GM18909 (cell line): ENCODE results near the gene CLOCK.
A peak's percentile ranks its signal among the peaks of the same experiment; 100 is the strongest.
"Not testable (repeated sequence)": the region's sequence is repeated elsewhere in the genome, so short reads cannot be mapped to it uniquely, and the experiment has no call there.

Experiments
- ATAC-seq: cut with Tn5 transposase; IDR thresholded peaks from one replicate; pipeline ENCODE4 v1.9.1; 2021; ENCODE audit warnings: mild to moderate bottlenecking; ENCODE audit not compliant: unreplicated experiment, poor library complexity

Gene CLOCK, protein sequence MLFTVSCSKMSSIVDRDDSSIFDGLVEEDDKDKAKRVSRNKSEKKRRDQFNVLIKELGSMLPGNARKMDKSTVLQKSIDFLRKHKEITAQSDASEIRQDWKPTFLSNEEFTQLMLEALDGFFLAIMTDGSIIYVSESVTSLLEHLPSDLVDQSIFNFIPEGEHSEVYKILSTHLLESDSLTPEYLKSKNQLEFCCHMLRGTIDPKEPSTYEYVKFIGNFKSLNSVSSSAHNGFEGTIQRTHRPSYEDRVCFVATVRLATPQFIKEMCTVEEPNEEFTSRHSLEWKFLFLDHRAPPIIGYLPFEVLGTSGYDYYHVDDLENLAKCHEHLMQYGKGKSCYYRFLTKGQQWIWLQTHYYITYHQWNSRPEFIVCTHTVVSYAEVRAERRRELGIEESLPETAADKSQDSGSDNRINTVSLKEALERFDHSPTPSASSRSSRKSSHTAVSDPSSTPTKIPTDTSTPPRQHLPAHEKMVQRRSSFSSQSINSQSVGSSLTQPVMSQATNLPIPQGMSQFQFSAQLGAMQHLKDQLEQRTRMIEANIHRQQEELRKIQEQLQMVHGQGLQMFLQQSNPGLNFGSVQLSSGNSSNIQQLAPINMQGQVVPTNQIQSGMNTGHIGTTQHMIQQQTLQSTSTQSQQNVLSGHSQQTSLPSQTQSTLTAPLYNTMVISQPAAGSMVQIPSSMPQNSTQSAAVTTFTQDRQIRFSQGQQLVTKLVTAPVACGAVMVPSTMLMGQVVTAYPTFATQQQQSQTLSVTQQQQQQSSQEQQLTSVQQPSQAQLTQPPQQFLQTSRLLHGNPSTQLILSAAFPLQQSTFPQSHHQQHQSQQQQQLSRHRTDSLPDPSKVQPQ

DNA sequence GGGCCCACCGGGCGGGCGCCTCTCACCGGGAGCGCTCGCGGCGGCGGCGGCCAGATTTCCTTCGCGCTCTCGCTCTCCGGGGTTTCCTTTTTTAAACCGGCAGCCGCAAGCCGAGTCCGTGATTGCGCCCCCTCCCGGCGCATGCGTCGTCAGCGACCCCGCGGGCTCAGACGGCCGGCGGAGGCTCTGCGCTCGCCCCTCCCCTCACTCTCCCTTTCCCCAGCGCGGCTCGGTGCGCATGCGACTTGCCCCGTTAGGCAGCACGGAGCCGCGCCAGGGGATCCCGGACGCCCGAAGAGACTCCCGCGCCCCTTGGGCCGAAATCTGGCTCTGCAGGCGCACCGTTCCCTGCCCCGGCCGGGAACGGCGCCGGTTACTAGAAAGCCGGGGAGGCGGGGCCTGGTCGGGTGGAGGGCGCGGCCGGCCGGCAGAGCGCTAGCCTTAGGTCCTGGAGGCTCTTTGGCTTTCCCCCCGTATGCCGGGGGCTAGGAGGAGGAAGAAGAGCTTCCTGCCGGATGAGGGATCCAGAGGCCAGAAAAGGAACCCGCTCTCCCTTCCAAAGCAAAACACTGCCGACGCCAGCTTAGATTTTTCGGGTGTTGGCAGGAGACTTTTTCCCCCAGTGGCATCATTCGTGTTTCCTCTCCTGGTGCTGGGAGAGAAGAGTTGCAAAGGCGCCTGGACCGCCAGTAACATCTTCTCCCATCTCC, at the start of gene CLOCK:
CLOCK (minus strand) TSS at position 154 of the 710 bp plus-strand sequence. CDS start 64,124 bp downstream, outside the sequence.
- ATAC-seq: peak; percentile 78

DNA sequence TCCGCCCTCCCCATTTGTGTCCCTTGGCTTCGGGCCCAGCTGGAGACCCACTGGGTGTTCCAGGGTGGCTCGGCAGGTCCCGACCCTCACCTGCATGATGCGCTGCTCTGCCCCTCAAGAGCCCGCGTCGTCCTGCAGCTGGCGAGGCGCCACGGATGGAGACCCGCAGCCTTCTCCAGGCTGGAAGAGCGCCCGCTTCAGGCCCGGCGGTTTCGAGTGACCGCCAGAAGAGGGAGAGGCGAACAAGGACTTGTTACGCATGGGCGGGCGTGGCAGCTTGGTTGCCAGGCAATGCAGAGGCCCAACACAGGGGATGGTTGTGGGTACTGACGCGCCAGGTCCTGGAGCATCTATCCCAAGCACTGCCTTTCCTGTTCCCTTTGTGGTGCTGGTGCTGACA, 45.3 kb upstream of the CLOCK start, which contains the start of gene PDCL2:
PDCL2 (minus strand) TSS at position 232 of the 400 bp plus-strand sequence; CDS start at position 96, 136 bp downstream.
- ATAC-seq: no peak

DNA sequence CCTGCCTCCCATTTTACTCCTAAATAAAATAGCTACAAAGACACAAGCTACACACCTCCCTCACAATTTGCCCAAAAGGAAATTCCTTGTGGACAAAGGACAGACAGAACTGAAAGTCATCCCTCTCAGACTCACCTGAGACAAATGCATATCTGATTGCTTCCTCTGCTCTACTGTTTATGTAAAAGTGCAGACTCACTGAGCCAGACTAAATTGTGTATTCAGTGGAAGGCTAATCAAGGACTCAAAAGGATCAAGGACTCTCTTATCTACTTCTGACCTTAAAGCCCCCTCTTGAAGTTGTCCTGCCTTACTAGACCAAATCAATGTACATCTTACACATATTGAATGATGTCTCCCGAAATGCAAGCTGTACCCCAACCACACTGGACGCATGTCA, 41.5 kb upstream of the CLOCK start:
- no peak for ATAC-seq

DNA sequence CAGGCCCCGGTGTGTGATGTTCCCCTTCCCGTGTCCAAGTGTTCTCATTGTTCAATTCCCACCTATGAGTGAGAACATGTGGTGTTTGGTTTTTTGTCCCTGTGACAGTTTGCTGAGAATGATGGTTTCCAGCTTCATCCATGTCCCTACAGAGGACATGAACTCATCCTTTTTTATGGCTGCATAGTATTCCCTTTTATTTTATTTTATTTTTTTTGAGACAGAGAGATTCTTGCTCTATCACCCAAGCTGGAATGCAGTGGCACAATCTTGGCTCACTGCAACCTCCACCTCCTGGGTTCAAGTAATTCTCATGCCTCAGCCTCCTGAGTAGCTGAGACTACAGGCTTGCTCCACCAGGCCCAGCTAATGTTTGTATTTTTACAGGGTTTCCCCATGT, 36.1 kb upstream of the CLOCK start:
- not testable (repeated sequence) for ATAC-seq

DNA sequence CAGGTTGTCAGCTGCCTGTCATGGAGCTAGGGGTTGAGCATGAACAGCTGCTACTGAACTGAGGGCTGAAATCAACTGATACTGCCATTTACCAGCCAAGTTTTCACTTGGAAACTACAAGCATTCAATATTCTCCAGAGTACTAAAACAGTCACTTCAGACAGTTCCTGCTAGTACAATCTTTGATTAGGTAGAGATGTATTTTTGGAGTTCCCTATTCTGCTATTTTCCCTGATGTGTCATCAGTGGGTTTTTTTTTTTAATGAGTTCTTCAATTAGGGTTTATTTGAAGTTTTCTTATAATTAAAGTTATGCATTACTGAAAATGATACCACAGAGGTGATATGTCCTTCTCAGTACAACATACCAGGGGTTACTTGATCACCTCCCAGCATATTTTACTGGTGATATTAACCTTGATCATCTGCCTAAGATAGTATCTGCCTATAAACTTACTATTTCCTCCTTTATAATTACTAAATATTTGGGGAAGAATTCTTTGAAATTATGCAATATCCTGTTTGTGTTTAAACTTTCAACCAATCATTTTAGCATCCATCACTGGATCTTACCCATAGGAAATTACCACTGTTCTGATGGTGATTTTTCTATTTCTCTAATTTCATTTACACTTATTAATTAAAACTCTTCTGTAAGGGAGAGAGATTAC, 31.8 kb upstream of the CLOCK start:
- ATAC-seq: no peak

DNA sequence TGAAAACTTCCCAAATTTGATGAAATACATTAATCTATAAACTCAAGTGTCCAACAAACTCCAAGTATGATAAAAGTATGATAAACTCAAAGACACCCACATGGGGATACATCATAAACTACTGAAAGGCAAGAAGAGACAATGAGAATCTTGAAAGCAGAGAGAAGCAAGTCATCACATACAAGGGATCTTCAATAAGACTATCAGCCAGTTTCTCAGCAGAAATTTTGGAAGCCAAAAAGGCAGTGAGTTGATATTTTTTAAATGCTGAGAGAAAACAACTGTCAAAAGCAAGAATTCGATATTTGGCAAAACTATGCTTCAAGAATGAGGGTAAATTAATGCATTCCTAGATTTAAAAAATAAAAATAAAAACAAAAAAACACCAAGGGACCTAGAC, 28.8 kb upstream of the CLOCK start:
- ATAC-seq: no peak

DNA sequence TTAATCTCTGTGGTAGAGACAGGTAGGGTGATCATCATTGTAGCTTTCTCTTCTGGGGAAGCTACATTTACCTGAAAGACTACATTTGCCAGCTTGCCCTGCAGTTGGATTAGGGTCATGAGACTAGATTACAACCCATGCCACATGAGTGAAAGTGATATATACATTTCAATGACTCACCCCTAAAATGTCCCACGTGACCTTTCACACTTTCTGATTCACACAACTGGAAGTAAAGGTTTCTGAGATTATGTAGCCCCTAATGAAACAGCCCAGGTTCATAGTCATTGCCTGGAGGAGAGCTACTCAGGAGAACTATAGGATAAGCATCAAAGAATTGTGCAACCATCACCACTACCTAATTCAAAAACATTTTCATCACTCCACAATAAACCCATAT, 27.5 kb upstream of the CLOCK start:
- no peak for ATAC-seq

DNA sequence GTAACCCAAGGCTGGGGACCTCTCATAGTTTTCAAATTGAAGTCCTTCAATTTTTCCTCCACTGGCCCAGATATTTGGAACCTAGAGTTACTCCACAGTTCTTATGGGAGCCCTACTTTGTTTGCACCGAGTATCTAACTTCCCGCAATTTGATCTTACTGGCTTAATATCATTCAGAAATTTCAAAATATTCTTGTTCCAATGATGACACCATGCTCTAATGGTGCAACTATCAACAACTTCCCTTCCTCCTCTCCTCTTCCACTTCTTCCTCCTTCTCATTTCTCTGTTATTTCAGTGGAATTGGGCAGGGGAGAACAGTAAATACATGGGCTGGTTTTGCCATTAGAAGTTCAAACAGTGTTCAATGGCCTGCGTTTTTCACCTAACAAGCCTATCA, 25.1 kb upstream of the CLOCK start:
- ATAC-seq: no peak

DNA sequence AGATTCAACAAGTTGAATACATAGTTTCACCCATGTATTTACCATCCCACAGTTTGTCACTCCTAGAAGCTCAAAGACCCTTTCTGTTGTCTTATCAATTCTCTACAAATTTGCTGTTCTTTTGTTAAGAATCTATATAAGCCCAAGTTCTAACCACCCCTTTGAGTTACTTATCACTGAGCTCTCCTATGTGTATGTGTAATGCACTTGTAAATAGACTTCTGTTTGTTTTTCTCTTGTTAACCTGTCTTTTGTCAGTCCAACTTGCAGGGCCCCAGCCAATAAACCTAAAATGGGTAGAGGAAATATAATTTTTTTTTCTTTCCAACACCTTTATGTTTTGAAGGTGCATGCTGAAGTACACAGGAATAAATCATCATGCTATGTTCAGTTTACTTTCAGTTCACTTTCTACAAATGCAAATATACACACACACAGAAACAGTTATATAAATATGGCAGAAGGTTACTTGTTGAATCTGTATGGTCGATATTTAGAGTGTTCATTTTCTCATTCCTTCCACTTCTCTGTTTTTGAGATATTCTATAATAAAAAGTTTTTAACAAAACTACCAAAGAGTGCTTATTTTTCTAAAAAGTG, 22.3 kb upstream of the CLOCK start:
- peak; percentile 58 for ATAC-seq

DNA sequence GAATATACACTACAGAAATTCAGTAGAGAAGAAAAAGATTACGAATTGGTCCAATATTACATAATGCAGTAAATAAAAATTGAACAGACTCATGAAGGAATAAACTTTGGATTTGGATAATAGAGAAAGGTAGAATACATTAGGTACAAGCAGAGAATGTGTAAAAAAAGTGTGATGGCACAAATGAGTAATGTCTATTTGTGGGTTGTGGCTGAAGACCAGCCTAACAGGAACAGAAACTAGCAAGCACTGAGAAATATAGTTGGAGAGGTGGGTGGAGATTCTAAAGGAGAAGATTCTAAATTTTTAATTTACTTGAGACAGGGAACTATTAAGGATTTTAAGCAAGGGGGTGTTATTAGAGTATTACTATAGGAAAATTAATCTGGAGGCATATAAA, 15.2 kb upstream of the CLOCK start:
- ATAC-seq: peak; percentile 100

DNA sequence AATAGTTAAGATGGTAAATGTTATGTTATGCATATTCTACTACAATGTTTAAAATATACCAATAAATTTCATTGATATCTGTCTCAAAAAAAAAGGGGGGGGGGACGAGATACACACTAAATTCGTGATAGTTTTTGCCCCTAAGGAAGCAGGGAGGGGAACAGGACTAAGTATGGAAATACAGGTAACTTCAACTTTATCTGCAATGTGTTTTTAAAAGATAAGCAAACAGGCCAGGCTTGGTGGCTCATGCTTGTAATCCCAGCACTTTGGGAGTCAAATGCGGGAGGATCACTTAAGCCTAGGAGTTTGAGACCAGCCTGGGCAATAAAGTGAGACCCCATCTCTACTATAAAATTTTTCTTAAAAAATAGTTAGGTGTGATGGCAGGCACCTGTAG, 13.4 kb upstream of the CLOCK start:
- ATAC-seq: no peak

DNA sequence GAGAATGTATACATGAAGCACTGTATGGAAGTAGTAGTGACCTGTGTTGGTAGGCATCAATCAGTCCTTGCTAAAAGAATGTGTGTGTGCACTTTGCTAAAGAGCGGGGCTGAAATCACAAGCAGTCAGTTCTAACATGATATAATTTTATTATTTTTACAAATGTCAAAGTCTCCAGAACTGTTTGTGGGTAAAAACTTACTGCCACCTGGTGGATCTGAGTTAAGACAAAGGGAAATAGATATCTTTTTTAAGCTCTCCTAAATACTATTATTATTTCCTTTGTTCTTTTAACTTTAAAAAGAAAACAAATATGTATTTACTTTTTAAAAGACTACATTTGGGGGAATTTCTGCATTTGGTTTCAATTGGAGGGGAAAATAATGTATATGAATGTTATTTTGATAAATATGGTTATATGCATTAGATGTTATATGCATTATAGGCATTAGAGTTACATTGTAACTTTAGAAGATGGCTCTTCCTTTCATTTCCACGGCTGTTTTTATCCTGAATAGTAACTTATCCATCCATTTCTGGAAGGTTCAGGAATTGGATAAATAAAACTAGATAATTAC, 7.8 kb upstream of the CLOCK start:
- no peak for ATAC-seq

DNA sequence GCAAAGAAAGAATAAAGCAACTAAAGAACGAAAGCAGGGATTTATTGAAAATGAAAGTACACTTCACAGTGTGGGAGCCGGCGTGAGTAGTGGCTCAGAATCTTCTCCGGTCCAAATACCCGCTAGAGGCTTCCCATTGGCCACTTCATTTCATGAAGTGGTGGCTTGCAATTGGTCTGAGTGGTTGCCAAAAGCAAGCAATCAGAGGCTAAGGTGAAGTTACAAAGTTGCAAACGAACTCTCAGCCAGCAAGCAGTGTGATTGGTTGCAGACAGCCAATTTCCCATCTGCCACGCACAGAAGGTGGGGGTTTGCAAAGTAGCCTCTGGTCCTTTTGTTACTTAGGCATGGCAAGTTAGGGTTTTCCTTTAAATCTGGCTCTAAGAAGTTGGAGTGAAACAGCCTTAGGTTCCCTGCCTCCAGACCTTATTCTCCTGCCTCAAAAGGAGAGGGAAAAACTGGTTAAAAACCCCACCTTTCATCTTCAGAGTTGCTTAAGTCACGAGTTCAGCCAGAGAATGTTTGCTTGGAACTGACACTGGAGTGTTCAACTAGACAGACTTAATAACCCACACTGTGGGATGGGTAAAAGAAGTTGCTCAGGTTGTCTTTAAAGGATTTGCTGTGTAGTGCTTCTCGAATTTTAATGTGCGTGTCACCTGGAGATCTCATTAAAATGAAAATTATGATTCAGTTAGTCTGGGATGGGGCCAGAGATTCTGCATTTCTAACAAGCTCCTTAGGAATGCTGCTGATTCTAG, 6.9 kb upstream of the CLOCK start:
- ATAC-seq: no peak

DNA sequence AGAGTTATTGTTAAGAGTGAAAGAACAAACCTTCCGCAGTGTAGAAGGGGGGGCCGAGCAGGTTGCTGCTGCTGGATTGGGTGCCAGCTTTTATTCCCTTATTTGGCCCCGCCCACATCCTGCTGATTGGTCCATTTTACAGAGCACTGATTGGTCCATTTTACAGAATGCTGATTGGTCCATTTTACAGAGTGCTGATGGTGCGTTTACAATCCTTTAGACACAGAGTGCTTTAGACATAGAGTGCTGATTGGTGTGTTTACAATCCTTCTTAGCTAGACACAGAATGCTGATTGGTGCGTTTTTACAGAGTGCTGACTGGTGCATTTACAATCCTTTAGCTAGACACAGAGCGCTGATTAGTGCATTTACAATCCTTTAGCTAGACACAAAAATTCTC, 5.3 kb upstream of the CLOCK start:
- not testable (repeated sequence) for ATAC-seq

DNA sequence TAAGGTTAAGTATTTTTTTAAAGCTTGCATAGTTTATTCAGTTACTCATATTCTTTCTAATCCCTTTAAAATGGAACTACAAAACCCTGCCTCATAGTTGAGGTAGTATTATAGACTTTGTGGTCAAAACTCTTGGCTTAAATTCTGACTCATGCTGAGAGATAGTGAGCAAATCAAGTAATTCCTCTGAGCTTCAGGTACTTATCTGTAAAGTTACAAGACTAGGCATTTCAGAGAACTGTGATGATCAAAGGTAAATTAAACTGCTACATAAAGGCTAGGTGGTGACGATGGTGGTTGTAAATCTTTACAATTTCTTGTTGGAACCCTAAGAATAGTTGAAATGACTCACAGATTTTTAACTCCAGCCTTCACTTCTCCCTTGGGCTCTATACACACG, 3.2 kb upstream of the CLOCK start:
- ATAC-seq: no peak

DNA sequence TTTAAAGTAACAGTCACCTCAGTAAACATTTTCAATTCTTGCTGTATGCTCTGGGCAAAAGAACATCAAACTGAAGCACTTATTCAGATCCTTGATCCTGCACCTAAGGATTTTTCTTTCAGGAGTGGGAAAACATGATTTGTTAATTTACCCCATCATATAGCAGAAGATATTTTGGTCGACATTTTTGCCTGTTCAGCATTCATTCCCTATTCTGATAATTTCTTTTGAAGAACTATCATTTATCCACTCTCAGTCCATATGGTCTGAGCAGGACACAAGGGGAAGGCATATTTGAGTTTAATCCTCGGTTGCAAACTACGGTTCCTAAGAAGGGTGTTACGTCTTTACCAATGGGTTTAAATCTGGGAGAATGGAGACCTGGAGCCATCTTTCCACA, 1.2 kb upstream of the CLOCK start:
- no peak for ATAC-seq

DNA sequence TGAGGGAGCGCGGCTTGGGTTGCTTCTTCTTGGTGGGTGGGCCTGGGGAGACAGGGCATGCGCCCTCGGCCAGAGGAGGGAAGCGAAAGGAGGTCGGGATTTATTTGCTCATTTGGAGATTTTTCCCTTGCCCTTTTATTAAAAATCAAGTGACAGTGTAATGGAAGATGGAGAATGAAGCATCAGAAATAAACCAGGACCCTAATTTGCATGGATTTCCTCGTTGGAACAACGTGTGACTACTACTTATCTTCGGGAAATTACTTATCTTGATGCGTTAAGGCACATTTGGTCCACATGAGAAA, 709 bp upstream of the CLOCK start:
- ATAC-seq: no peak

DNA sequence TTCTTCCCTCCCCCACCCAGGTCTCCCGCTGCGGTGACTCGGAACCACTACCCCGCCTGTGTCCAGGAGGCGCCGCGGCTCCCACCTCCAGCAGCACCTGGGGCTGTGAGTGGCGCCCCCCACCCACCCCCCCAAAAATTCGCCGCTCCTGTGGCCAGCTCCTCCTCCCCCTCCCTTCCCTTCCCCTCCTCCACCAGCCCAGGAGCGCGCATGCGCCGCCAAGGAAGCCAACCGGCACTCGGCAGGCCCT, 278 bp downstream of the CLOCK start:
- peak; percentile 49 for ATAC-seq
